Uterus (tissue), 2 donors: ENCODE measurements around the gene AFDN.

ENCODE experiments used
- POLR2A ChIP-seq, 2 donors: fragments of 450-650 bp; IDR thresholded peaks; one replicate each; pipeline ENCODE4 v1.6.1; 2016; ENCODE audit warnings: antibody characterized with exemption in 2 of 2, mild to moderate bottlenecking in 1 of 2, moderate library complexity in 1 of 2
- TF ChIP-seq, protein P1 (sequence below), 4 experiments: fragments of 200-600 bp in 2 of 4; fragments of 450-650 bp in 2 of 4; sonication (generic) in 2 of 4; IDR thresholded peaks; one replicate each; pipeline ENCODE4 v1.5.1; 2016 to 2019; ENCODE audit warnings: antibody characterized with exemption in 4 of 4, mild to moderate bottlenecking in 2 of 4, moderate library complexity in 1 of 4

DNA sequence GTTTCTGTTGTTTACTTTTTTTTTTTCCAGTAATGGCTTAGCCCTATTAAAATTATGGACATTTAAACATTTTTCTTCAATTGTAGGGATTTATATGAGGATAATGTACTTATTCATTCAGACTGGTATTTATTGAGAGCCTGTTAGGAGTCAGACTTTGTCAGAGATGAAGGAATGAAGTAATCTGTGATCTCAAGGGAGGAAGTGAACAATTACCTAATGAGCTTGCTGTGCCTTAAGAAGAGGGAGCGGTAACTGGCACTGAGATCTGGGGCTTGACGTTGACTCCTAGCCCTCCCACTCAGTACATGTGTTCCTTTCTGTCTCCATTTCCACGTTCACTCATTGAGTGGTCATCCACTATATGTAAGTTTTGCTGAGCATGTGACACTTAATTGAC, 12.6 kb downstream of the AFDN start:
- TF ChIP-seq, protein P1, sequence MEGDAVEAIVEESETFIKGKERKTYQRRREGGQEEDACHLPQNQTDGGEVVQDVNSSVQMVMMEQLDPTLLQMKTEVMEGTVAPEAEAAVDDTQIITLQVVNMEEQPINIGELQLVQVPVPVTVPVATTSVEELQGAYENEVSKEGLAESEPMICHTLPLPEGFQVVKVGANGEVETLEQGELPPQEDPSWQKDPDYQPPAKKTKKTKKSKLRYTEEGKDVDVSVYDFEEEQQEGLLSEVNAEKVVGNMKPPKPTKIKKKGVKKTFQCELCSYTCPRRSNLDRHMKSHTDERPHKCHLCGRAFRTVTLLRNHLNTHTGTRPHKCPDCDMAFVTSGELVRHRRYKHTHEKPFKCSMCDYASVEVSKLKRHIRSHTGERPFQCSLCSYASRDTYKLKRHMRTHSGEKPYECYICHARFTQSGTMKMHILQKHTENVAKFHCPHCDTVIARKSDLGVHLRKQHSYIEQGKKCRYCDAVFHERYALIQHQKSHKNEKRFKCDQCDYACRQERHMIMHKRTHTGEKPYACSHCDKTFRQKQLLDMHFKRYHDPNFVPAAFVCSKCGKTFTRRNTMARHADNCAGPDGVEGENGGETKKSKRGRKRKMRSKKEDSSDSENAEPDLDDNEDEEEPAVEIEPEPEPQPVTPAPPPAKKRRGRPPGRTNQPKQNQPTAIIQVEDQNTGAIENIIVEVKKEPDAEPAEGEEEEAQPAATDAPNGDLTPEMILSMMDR (IDR thresholded peaks at IDR 0.05), result no peak
- no peak for TF ChIP-seq POLR2A (IDR thresholded peaks at IDR 0.05)
